Right forelimb (tissue), 1 donor: ENCODE measurements around the gene ARMCX1.
"Not testable (repeated sequence)": the region's sequence is repeated elsewhere in the genome, so short reads cannot be mapped to it uniquely, and the experiment has no call there.

Experiments used
- DNase-seq: peaks from one replicate; pipeline ENCODE4 v3.0.0-alpha.2; 2018

Gene ARMCX1

GRCh38 chrX:101550362-101550750 lies at the start of gene ARMCX1:
ARMCX1 (plus strand) TSS chrX:101550547; CDS start chrX:101552931, 2,384 bp downstream.
- DNase-seq = peak; percentile 78

- DNase-seq = not testable (repeated sequence)
Observed at GRCh38 chrX:101502929-101503328, 47.4 kb upstream of the ARMCX1 start.

- DNase-seq = no peak
Observed at GRCh38 chrX:101507372-101507771, 43.0 kb upstream of the ARMCX1 start.

GRCh38 chrX:101507986-101508385 lies 42.4 kb upstream of the ARMCX1 start:
- no peak for DNase-seq

- DNase-seq = no peak
Observed at GRCh38 chrX:101530944-101531343, 19.4 kb upstream of the ARMCX1 start.

GRCh38 chrX:101539116-101539515 lies 11.2 kb upstream of the ARMCX1 start:
- no peak for DNase-seq

- DNase-seq = peak; percentile 73
Observed at GRCh38 chrX:101550751-101551379, 518 bp downstream of the ARMCX1 start.

GRCh38 chrX:101551380-101551767 lies 1.0 kb downstream of the ARMCX1 start:
- DNase-seq = no peak

GRCh38 chrX:101552714-101553113 lies 2.4 kb downstream of the ARMCX1 start:
- DNase-seq = no peak

- no peak for DNase-seq
Observed at GRCh38 chrX:101564651-101565050, 14.3 kb downstream of the ARMCX1 start.

- DNase-seq = no peak
Observed at GRCh38 chrX:101595739-101596419, 45.5 kb downstream of the ARMCX1 start.

- DNase-seq = not testable (repeated sequence)
Observed at GRCh38 chrX:101599592-101599991, 49.2 kb downstream of the ARMCX1 start.

- DNase-seq = no peak
Observed at GRCh38 chrX:101602077-101602476, 51.7 kb downstream of the ARMCX1 start.
